ENCODE results near the gene ILK.

ILK gene

DNA sequence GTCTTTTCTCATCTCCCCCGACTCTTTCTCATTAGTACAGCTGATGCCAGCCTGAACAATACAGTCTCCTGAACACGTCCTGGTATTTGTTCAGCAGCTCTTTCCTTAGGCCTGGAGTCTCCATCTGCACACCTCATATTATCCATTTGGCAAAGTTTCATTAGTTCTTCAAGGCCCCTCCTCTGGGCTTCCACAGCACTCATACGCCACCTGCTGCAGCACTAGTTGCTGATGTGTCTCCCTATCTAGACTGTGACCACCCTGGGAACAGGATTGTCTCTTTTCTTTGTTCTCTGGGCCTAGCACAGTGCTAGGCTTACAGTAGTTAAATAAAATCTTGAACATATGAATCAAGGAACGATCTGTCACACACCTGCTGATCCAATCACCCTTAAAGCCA is 34.9 kb downstream of the ILK start:
- no peak for DNase-seq

DNA sequence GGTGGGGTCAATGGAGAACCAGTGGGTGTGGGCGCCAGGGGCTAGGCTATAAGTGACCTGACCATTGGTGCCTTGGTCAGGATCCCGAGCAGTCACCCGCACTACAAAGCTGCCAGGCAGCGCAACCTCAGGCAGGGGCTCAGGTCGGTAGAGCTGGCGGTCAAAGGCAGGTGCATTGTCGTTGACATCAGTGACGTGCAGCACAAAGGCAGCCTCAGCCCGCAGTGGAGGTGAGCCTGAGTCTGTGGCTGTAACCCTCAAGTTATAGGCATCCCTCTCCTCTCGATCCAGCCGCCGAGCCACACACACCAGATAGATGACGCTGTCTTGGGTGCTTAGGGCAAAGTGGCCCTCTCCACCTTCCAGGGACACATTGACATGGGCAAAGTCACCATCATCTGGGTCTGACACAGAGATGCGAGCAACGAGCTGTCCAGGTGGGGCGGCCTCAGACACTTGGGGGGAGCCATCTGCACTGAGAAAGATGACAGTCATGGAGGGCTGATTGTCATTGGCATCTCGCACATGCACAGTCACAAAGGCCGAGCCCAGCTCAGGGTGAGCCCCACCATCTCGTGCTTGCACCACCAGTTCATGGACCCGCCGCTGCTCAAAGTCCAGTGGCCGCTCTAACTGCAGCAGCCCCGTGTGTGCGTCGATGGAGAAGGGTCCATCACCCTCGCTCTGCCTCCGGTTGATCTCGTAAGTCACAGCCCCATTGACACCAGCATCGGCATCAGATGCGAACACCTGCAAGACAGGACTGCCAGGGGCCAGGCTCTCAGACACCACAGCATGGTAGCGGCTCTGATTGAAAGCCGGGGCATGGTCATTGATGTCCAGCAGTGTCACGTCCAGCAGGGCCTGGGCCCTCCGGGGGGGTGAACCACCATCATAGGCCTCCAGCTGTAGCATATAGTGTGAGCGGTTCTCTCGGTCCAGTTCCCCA is 36.7 kb downstream of the ILK start:
- DNase-seq: no peak

DNA sequence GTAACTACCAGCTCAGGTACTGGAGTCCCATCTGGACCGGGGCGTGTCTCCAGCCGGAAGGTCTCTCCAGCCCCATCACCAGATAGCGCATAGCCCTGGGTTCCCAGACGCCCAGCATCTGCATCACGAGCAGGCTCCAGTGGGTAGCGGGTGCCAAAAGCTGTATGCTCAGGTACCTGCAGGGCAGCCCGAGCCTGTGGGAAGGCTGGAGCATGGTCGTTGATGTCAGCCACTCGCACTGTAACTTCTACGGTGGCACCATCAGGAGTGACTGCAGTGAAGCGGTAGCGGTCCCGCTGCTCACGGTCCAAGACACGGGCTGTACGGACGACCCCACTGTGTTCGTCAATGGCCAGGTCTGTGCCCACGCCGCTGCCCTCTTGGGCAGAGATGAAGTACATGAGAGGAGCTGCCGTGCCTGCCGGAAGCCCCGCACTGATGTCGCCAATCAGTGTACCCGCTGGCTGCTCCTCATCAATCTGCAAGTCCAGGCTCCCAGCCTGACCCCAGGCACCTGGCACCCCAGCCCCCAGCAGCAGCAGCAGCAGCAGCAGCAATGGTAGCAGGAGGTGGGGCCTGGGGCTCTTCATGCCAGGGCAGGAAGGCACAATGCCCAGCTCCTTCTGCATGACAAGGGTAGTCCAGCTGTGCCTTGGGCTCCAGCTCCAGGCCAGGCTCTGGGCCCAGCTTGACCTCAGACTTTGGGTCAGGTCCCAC is 37.6 kb downstream of the ILK start:
- DNase-seq: no peak

DNA sequence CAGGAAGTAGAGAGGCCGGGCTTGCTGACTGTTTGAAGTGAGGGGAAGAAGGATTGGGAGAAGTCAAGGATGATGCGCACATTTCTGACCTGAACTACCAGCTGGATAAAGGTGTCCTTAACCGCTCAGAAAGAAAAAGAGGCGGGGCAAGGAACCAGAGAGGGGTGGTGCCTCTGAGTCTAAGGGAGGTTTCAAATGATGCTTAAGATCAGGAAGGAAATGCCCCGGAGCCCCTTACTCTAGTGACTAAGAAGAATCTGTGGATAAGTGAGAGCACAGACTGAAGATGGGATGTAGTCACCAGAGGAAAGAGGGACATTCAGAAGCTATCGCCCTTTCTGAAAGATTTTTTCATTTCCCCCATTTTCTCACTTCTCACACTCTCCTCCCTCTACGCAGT is 39.4 kb downstream of the ILK start:
- no peak for DNase-seq

DNA sequence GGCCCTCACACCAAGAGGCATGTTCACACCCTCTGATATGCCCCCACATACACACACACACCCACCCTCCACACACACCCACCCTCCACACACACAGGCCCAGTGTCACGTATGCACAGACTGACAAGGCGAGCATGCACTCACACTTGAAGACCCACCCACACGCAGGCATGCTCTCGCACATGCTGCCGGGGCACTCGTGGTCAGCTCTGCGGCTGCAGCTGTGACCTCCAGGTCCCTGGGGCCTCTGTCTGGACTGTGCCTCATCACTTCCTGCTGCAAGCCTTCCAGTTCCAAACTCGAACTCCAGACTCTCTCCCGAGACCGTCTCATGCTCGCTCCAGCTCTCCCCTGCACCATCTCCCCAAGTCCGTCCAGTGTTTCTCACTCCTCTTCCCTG is 42.5 kb downstream of the ILK start:
- DNase-seq: no peak

DNA sequence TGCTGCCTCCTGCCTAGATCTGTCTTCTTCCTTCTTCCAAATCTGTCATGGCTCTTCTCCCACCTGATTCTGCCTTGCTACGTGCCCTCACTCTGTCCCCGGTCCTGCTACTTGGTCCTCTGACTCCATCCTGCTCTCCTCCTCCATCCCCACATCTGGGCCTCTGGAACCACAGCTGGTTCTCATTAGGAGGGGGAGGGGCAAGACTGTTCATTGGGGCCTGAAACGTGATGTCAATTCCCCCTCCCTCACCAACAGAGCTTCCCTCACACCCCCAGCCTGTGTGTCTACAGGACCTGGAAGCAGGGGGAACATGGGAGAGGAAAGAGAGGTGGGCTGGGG is 43.0 kb downstream of the ILK start:
- DNase-seq: no peak

DNA sequence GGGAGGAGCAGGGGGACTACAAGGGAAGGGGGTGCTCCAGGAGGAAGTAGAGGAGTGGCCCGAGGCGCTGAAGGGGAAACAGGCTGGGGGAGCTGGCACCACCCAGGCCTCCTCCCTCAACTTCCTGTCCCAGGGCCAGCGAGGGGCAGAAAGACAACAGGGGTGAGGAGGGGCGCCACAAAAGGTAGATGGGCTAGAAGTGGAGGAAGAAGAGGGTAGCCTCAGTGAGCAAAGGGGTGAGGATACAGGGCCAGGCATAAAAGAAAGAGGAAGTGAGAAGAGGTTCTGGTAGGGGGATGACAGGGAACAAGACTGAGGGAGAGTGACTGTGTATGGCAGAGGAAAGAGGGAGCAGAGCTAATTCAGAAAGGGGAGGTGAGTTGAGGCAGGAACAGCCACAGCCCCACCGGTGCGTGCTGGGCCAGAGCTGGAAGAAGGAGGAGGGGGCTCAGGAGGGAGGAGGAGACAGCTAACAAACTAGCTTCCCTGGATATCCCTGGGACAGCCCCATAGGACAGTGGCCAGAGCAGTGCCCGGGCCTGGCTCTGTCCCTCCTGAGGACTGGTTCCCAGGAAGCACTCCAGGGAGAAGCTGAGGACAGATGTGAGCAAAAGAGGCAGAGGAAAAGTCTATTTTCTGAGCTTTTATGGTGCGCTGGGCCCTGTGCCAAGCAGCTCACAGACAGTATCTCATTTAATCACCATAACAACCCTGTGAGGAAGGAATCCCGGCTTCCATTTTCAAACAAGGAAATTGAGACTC is 43.5 kb downstream of the ILK start:
- DNase-seq: no peak

DNA sequence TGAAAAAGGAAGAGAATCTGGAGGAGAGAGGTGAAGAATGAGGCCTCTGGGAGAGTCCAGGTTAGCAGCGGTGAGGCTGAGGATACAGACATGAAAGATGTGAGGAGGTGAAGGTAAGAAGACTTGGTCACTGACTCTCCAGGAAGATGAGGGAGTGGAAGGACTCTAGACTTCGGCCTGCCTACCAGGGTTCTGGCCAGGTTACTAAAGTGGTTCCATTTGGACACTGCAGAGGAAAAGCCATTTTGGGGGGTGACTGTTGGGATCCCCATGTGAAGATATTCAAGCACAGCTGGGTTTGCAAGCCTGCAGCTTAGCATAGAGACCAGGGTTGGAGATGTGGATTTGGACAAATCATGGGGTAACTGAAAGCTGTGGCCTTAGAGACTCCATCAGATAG is 44.3 kb downstream of the ILK start:
- no peak for DNase-seq

DNA sequence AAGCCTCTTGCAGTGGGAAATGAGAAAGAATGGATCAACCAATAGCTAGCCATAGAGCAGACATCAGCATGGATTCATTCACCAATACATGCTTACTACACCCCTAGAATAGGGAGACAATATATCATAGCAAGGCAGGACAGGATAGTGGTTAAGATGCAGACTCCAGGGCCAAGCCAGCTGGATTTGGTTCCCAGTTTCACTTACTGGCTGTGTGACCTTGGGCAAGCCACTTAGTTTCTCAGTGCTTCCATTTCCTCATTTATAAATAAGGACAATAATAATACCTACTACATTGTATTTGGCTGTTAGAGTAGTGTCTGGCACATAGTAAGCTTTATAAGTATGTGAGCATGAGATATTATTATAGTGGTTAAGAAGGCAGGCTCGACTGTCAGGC is 44.9 kb downstream of the ILK start:
- DNase-seq: no peak

DNA sequence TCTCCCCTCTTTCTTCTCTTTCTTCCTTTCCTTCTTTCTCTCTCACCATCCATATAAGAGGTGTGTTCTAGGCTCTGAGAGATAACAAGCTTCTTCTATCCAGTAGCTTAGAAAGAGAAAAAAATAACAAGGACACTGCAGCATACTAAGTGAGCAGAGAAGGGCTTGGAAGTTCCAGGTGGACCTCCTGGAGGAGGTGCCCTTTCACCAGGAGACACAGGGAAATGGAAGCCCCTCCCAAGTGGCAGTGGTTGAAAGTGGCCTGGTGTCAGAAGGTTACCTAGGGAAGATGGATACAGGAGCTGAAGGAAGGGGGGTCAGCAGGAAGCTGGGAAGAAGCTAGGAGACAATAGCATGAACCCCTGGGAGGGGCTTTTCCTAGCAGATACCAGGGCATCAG is 46.5 kb downstream of the ILK start:
- DNase-seq: no peak

DNA sequence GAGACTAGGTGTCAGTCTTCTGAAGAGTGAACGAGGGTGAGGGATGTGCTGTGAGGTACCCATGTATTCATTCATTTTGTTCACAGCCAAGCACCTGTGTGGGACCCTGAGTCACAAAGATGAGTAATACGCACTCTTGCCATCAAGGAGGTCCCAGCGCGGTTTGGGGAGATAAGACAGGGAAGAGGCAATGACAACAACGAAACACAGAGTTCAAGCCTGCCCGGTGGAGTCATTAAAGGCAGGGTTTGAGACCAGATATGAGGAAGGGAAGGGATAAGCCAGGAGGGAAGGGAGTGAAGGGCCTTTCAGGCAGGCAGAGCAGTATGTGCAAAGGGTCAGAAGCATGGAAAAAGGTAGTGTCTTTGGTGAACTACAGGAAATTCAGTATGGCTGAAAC is 47.4 kb downstream of the ILK start:
- DNase-seq: no peak

DNA sequence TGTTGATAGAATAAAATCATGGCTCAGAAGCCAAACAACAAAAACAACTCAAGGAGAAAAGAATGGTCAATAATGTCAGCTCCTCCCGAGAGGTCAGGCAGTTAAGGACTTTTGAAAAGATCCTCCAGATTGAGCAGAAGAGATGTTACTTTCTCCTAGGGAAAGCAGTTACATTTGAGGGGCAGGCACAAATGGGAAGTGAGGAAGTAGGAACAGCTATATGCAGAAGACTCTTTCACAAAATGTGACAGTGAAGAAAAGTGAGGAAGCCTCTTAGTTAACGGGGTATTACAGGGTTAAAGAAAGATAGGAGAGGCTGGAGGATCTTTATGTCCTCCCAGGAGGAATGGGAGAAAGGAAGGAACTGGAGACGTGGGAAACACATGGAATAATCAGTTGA is 48.6 kb downstream of the ILK start:
- DNase-seq: no peak

DNA sequence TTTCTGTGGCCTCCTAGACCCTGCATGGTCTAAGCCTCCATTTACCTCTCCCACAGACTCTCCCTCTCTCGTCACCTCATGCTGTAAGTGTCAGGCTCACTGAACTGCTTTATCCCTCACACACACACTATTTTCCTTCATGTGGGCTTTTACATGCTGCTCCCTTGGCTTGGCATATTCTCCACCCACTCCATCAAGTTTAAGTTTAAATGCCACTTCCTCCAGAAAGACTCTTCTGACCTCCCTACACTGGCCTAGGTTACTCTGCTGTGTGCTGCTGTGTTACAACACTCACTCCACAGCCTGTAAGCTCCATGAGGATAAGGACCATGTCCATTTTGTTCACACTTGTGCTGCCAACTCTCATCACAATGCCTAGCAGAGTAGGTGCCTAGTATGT is 49.5 kb downstream of the ILK start:
- no peak for DNase-seq

DNA sequence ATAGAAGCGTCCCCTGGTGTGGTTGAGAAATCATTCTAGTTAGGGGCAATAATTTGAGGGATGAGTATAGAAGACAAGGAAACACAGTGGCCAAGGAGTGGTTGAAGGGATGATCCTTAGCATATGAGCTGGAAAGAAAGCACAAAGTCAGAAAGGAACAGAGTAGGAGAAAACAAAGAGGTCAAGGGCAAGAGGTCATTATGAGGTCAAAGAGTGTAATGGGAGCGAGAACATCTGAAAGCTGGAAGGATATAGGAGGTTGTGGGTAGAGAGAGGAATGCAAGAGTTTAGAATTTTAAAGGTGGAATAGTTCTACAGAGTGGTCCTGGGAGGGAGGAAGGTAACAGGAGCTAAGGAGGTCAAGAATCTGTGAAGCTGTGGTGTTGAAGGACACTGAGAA is 50.1 kb downstream of the ILK start:
- no peak for DNase-seq

DNA sequence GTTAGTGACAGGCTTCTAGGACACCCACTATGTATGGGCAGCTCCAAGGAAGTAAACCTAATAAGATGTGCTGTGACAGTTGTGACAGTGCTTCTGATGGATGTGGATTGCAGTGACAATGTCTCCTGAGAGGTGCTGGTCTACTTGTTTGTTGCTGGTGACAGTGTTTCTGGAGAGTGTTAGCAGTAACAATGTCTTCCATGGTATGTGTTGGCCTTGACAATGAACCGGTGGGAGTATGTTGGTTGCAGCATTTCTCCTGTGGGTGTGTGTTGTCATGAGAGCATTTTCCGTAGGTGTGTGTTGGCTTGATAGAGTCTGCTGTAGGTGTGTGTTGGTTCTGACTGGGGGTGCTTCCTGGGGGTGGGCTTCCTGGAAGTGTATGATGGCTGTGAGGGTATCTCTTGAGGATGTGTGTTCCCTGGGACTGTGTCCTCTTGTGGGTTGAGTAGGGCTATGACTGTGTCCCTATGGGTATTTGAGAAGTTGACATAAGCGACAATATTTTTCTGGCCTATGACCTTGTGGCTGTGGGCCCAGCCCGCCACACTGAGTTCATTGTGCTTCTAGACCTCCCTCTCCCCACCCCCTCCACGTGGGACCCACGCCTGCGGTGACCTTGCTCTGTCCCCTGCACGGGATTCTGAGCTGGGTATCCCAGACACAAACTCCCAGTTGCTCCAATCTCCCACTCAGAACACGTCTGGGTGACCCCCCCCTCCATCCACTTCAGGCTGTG is 50.9 kb downstream of the ILK start:
- no peak for DNase-seq

DNA sequence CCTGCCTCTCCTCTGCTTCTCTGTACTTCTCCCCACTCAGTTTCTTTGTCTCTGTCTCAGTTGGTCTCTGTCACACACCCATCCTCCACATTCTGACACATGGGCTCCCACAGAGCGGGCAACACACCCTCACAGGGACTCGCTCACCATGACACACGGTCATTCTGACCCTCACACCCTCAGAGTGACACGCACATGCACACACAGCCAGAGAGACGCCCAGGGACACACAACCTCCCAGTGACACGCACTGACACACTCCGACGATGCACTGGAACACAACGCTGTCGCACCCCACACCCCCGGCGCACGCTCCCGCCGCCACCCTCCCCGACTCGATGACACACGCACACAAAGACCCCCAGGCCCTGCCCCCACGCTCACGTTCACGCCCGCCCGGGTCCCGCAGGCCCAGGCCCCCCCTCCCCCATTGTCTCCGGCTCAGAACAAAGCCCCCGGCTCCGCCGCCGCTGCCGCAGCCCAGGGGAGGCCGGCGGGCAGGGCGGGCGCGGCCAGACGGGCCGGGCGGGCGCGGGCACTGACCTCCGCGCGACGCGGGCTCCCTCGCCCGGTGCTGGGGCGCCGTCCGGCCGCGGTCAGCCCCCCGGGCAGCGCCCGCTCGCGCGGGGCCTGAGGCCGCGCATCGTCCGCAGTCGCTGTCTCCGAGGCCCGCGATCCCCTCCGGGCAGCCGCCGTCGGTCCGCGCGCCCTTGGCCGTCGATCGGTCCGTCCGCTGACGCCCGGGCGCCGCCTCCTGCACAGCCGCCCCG is 51.6 kb downstream of the ILK start:
- no peak for DNase-seq

DNA sequence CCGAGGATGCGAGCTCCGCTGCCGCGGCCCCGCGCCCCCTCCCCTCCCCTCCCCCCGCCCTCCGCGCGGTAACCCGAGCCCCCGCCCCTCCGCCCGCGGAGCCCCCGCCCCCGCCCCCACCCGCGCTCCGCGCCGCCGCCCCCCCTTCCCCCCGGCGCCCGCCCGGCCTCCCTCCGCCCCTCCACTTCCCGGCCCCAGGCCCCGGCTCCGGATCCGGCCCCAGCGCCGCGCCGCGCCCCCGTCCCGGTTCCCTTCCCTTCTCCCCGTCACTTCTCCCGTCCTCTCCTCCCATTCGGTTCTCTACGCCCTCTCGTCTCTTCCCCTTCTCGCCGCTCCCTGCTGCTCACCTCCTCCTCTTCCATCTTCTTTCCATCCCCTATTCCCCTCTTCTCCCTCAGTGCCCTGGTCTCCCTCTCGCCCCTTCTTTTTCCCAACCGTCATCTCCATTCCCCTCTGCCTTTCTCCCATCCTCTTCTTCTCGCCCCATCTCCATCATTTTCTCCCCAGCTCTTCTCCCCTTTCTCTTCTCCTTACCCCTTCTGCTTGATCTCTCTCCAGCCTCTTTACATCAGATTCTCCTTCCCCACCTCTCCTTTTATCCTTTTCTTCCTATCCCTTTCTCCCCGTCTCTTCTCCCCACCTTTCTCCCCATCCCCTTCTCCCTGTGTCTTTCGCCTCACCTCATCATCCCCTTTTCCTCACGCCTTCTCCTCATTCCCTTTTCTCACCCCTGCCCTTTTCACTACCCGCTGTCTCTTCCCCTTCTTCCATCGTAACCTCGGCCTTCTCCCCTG is 52.4 kb downstream of the ILK start, which contains the start of gene DCHS1:
Gene DCHS1, minus strand, starts transcription at position 20 of the 794 bp plus-strand sequence. CDS start 14,196 bp downstream, outside the sequence.
- DNase-seq: no peak

DNA sequence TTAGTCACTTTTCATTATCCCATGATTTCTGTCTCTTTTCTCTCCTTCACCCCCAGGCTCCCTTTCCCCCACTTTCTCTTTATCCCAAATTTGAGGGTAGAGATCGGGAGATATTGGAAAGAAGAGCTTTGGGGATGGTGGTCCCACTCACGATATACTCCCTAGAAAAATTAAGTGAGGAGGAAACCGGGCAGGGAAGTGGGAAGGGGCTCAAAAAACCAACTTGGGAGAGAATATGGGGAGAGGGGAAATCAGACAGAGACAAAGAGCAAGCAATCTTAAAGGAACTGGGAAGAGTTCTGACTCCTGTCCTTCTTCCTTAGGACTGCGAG is 53.0 kb downstream of the ILK start:
- no peak for DNase-seq

DNA sequence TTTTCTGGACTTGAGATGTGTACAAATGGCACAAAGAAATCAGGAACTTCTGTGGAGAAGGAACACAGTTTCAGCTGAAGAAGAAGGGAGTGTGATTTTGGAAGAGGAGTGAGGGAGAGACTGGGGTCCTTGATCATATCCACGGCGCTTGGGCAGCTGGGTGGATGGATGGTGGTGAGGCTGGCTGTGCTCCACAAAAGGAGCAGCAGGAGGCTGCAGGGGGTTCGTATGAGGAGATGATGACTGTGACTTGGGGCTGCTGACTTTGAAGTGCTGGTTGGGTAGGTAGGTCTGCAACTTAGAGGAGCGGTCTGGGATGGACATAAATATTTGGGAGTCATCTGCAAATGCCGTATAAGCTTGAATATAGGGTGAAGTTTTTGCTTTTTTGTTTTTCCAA is 53.4 kb downstream of the ILK start:
- DNase-seq: no peak

DNA sequence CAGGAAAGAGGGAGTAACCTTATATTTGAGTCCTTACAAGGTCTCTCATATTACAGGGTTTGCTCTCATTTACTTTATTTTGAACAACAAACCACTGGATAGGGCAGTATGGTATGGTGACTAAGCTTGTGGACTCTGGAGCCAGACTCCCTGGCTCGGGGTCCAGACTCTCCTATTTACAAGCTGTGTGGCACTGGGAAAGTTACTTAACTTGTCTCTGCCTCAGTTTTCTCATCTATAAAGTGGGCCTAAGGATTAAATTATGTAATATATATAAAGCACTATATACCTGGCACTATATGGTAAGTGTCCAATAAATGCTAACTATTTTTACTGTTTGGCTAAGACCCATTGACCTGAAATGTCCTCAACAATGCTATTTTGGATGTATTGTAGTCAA is 53.8 kb downstream of the ILK start:
- no peak for DNase-seq

DNA sequence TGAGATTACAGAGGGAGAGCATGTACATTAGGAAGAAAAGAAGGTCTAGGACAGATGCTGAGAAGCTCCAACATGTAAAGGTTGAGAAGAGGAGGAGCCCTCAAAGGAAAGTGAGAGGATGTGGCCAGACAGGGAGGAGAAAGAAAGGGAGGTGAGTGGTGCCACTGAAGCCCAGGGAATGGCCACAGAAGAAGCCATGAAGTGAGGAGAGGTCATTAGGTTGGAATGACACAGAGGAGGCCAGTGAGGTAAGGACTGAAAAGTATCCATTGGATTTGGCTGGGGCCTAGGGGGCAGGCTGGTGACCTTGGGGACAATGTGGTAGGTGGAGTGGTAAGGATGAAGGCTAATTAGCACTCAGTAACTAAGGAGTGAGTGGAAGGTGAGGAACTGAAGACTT is 55.1 kb downstream of the ILK start:
- DNase-seq: no peak

Data from activated CD4-positive, alpha-beta T cell treated with anti-CD3 and anti-CD28 coated beads, Interleukin-10, Interleukin-2, amounts not matched to agents 100 ng/mL and 50 ng/mL, durations not matched to agents 16 hours and 8 hours (primary cell).